NCI-H1417 (cell line): ENCODE results near the gene EBF3.

Experiments
- DNase-seq, 3 experiments: peaks; one replicate each; lab custom pipeline; 2025; lab: John Stamatoyannopoulos, UW

The EBF3 gene

GRCh38 chr10:129837909-129838582, 126.0 kb downstream of the EBF3 start:
- DNase-seq, result no peak

- no peak for DNase-seq
Observed at GRCh38 chr10:129836253-129836652, 127.8 kb downstream of the EBF3 start.

- DNase-seq, result peak in 2 of 3 experiments; percentile 7 to 43
Observed at GRCh38 chr10:129833994-129834739, 129.9 kb downstream of the EBF3 start.

- DNase-seq, result peak in 2 of 3 experiments; percentile 2 to 40
Observed at GRCh38 chr10:129833468-129833950, 130.6 kb downstream of the EBF3 start.

GRCh38 chr10:129832573-129833467, 131.3 kb downstream of the EBF3 start:
- DNase-seq, result no peak

- DNase-seq, result no peak
Observed at GRCh38 chr10:129831150-129831549, 132.9 kb downstream of the EBF3 start.

DNA sequence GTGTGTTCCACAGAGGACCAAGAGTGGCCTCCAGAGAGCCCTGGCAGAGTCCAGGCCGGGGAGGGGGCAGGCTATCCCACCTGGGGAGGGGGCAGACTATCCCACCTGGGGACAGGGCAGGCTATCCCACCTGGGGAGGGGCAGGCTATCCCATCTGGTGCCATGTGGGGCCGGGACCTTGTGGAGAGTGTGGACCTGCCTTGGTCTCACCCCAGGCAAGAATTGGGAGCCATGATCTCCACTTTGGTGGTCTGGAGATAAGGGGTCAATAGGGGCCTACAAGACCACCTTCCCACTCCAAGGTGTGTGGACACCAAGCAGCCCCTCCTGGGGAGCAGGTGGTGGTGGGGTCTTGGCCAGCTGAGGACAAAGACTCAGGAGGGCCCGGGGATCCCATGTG, 138.2 kb downstream of the EBF3 start:
- DNase-seq, result no peak

- DNase-seq, result no peak
Observed at GRCh38 chr10:129825221-129825620, 138.9 kb downstream of the EBF3 start.

DNA sequence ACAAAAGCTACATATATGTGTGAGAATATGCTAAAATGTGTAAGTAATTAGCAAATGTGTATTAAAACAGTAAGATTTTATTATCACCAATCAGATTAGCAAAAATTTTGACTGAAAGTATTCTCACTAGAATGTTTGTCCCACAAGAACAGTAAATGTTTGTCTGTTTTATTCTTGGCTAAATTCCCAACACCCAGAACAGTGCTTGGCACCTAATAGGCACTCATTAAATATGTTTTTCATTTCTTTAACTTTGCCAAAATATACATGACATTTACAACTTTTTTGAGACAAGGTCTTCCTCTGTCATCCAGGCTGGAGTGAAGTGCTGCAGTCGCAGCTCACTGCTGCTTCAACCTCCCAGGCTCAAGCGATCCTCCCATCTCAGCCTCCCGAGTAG, 143.6 kb downstream of the EBF3 start:
- DNase-seq, result no peak

- DNase-seq, result no peak
Observed at GRCh38 chr10:129816656-129817045, 147.4 kb downstream of the EBF3 start.

GRCh38 chr10:129815898-129816655, 148.0 kb downstream of the EBF3 start:
- DNase-seq, result no peak

DNA sequence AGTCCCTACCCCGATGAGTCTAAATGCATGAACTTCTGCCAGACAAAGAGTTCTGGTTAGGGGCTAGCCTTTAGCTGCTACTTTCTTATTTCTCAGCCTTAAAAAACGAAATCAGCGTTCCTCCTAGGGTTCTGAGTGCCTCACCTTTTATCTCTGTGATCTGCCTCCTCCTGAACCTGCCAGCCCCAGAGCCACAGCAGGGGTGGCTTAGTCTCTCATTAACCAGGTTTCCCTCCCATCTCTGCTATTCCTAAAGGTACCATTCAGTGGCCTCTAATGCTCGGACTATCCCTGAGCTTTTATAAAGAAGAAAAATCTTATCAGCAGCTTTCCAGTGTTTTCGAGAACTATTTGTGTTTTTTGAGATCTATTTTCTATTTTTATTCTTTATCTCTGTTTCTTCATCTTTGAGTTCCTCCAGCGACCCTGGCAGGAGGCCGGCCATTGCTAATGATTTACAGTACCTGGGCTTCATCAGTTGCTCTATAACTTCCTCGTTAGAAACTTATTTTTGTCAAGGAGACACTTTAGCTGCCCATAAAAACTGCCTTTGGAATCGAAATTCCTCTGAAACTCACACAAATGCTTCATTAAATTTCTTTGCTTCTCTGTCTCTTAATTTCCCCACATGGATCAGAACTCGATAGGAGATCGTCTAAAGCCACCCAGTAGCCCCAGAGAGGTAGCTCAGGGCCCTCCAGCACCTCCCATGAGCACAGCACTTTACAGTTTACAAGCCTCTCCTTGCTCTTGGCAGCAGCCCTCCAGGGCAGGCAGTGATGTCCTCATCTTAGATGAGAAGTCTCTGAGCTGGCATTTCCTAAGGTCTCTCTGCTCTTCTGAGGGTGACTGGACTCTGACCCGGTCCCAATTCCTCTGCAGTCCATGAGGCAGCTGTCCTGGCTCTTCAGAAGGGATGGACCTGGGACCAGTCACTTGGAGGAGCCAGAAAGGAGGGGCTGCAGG, 149.1 kb downstream of the EBF3 start:
- no peak for DNase-seq

GRCh38 chr10:129812398-129812797, 151.7 kb downstream of the EBF3 start:
- no peak for DNase-seq

DNA sequence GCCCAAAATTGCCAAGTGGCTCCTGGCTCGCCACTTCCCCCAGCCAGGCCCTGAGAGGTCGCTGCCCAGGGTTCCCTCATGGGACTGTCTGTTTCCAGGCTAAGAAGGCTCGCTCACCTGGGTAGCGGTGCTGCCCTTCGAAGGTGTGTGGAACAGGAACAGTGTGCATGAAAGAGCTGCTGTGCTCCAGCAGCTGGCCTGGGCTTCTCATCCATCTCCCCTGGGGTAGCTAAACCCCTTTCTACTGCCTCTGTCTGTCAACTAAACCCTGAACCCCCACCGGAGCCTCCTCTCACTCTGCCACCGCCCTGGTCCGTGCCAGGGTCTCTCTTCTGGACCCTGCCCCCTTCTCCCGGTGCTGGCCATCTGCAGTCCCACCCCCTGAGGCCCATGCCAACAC, 152.9 kb downstream of the EBF3 start:
- DNase-seq, result no peak

- DNase-seq, result no peak
Observed at GRCh38 chr10:129809841-129810240, 154.2 kb downstream of the EBF3 start.

GRCh38 chr10:129809431-129809830, 154.6 kb downstream of the EBF3 start:
- DNase-seq, result no peak

- DNase-seq, result no peak
Observed at GRCh38 chr10:129808092-129808983, 155.7 kb downstream of the EBF3 start.

GRCh38 chr10:129807211-129807610, 156.9 kb downstream of the EBF3 start:
- no peak for DNase-seq

DNA sequence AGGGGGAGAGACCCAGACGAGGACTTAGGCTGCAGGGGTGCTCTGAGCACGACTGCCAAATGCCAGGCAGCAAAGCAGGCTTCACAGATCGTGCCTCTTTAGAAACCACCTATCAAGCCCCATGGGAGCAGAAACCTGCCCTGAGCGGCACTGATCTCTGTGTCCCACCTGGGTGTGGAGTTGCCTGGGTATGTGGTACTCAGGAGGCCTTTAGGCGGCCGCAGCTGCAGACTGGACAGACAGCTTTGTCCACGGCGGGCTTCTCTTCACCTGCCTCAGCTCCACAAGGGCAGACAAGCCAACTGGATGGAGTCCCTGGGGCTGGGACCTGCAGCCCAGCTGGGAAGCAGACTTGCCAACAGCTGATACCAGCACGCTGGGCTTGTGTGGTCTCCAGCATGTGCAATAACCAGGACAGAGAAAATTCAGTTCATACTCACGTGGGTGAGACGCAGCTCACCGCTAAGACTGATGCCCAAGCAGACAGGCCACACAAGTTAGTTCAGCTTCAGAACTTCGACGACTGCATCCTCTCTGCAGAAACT, 163.2 kb downstream of the EBF3 start:
- no peak for DNase-seq
